Caco-2 (cell line): ENCODE measurements around the gene FBXL19. TPM values are rescaled to one million over a fixed set of nuclear protein-coding genes. Genes with fewer than 3 reads are reported as not detected.

Experiments used
- BruUV-seq: library from RNA; stranded (reverse); fragments of 400-500 nt; replicated peaks from 2 replicates; lab custom pipeline; 2021; lab: Mats Ljungman, UMichigan
- CTCF ChIA-PET: fragments of 300-600 bp; sonication (Branson Sonifier 250); formaldehyde crosslinking; loops from one replicate; lab custom pipeline; 2022; ENCODE audit warnings: antibody characterized with exemption; lab: Charles Lee
- POLR2A ChIA-PET: fragments of 300-600 bp; sonication (Branson Sonifier 250); formaldehyde crosslinking; loops from one replicate; lab custom pipeline; 2022; ENCODE audit warnings: antibody characterized with exemption; lab: Charles Lee
- DNase-seq, 2 experiments: peaks; one replicate each; pipeline versions ENCODE4 v3.0.0 to v3.0.0-alpha.2; 2020 to 2022
- H3K27me3 ChIP-seq: replicated peaks from 2 replicates; pipeline ENCODE4 v1.6.0; 2011; ENCODE audit warnings: low read length; ENCODE audit not compliant: control insufficient read depth, insufficient read depth
- H3K36me3 ChIP-seq: 2 replicates; pipeline ENCODE4 v1.5.1; 2011; ENCODE audit warnings: low read length; ENCODE audit not compliant: control insufficient read depth, insufficient read depth
- H3K4me1 ChIP-seq: fragments of 250-450 bp; sonication (Bioruptor Pico); 2 replicates; pipeline ENCODE4 v1.5.1; 2020; ENCODE audit warnings: mild to moderate bottlenecking
- H3K4me3 ChIP-seq: 2 replicates; pipeline ENCODE4 v1.5.1; 2011; ENCODE audit warnings: low read depth, mild to moderate bottlenecking, control low read depth, low read length
- H3K9me3 ChIP-seq: fragments of 250-450 bp; sonication (Bioruptor Pico); 2 replicates; pipeline ENCODE4 v1.5.1; 2020; ENCODE audit warnings: mild to moderate bottlenecking, moderate library complexity
- H3K27ac Mint-ChIP-seq: one replicate; pipeline ENCODE4 v1.8.0; 2022; ENCODE audit warnings: mixed read lengths; ENCODE audit not compliant: unreplicated experiment
- H3K27me3 Mint-ChIP-seq: one replicate; pipeline ENCODE4 v1.8.0; 2022; ENCODE audit warnings: mixed read lengths; ENCODE audit not compliant: insufficient read depth, unreplicated experiment
- H3K36me3 Mint-ChIP-seq: one replicate; pipeline ENCODE4 v1.8.0; 2022; ENCODE audit warnings: mild to moderate bottlenecking, mixed read lengths; ENCODE audit not compliant: insufficient read depth, unreplicated experiment
- H3K4me1 Mint-ChIP-seq: one replicate; pipeline ENCODE4 v1.8.0; 2022; ENCODE audit warnings: low read depth, mixed read lengths; ENCODE audit not compliant: unreplicated experiment
- H3K4me3 Mint-ChIP-seq: one replicate; pipeline ENCODE4 v1.8.0; 2022; ENCODE audit warnings: mild to moderate bottlenecking, moderate library complexity, mixed read lengths; ENCODE audit not compliant: unreplicated experiment
- H3K9me3 Mint-ChIP-seq: one replicate; pipeline ENCODE4 v1.8.0; 2022; ENCODE audit warnings: mixed read lengths; ENCODE audit not compliant: unreplicated experiment
- CTCF ChIP-seq, 2 experiments: fragments of 200-600 bp in 1 of 2; IDR thresholded peaks; 1 replicate in 1 of 2; 2 replicates in 1 of 2; pipeline versions ENCODE4 v1.5.1 to v1.8.0; 2011 to 2022; ENCODE audit warnings: antibody characterized with exemption in 1 of 2, control low read depth in 1 of 2, inconsistent platforms in 1 of 2, low read depth in 1 of 2, low read length in 1 of 2, mild to moderate bottlenecking in 1 of 2, moderate library complexity in 1 of 2; ENCODE audit not compliant: insufficient read depth in 1 of 2, severe bottlenecking in 1 of 2, unreplicated experiment in 1 of 2
- intact Hi-C: fragments of 100-400 bp; cut with micrococcal nuclease; formaldehyde crosslinking; loops from one replicate; pipeline ENCODE4 v1.10.0; 2022; ENCODE audit not compliant: unreplicated experiment
- microRNA-seq: library from miRNA; unstranded; fragments of <30 nt; microRNA quantifications from one replicate; pipeline ENCODE4 v1.2.0, GENCODE V29; 2022
- total RNA-seq: library from RNA; stranded (reverse); gene quantifications from 2 replicates; pipeline ENCODE4 v1.2.3, GENCODE V29; 2022

Gene FBXL19
- total RNA-seq, 1 experiment from 2014 or later, result 20.2 TPM

GRCh38 chr16:30997725-30998711 lies 74.6 kb downstream of the FBXL19 start:
- H3K4me3 ChIP-seq, result no peak overlapping the region
- no TSS peak for BruUV-seq
- H3K9me3 ChIP-seq, result no peaks in the 10 kb centered on the region
- ChIA-PET CTCF (interaction anchor here (1.0 to 1.6 kb wide), 2 partner anchors 13 to 153 kb away, joined by 3 to 5 read pairs; partner anchors contain the start of gene HSD3B7), POLR2A (interaction anchor here (1.1 kb wide), 1 partner anchor 120 kb away, joined by 3 read pairs; no protein-coding TSS in a partner anchor)
- peaks cover 24% of the 10 kb centered on the region for H3K4me1 ChIP-seq
- H3K36me3 Mint-ChIP-seq, result no peaks in the 10 kb centered on the region
- no peaks in the 10 kb centered on the region for H3K36me3 ChIP-seq
- no peaks in the 10 kb centered on the region for H3K27me3 ChIP-seq
- intact Hi-C loops, result no loop called here
- no peak for TF ChIP-seq CTCF (IDR thresholded peaks at IDR 0.05; ENCODE audit: insufficient read depth in 1 of 2, low read depth in 1 of 2, low read length in 1 of 2, severe bottlenecking in 1 of 2, unreplicated experiment in 1 of 2)
- H3K4me3 Mint-ChIP-seq, result peak overlapping the region; percentile 83
- no peaks in the 10 kb centered on the region for H3K27me3 Mint-ChIP-seq
- no peak overlapping the region for H3K27ac Mint-ChIP-seq
- no peaks in the 10 kb centered on the region for H3K9me3 Mint-ChIP-seq
- DNase-seq, result no peak
- peaks cover 14% of the 10 kb centered on the region for H3K4me1 Mint-ChIP-seq

Small RNAs within 50 kb of the gene (microRNA-seq; reads per million reads assigned to microRNA genes)
- gene MIR4519 (not detected), gene MIR762 (0.56 reads per million)

Other genes starting within 250 kb of the FBXL19 start
- 56.1 and 57.4 TPM in 2 replicates for gene SRCAP, start 224.4 kb upstream of the FBXL19 start, total RNA-seq
- 40.8 and 48.6 TPM in 2 replicates for gene PHKG2, start 175.1 kb upstream of the FBXL19 start, total RNA-seq
- gene CFAP119, start 161.5 kb upstream of the FBXL19 start, total RNA-seq, result 4.0 and 4.5 TPM in 2 replicates
- gene RNF40, start 161.2 kb upstream of the FBXL19 start, total RNA-seq, result 94.0 and 97.6 TPM in 2 replicates
- 18.9 and 20.6 TPM in 2 replicates for gene ZNF629, start 136.4 kb upstream of the FBXL19 start, total RNA-seq
- 15.1 and 17.7 TPM in 2 replicates for gene BCL7C, start 29.5 kb upstream of the FBXL19 start, total RNA-seq
- 1.8 and 2.4 TPM in 2 replicates for gene CTF1, start 27.0 kb upstream of the FBXL19 start, total RNA-seq
- 4.7 TPM in 2 replicates for gene ORAI3, start 25.5 kb downstream of the FBXL19 start, total RNA-seq
- gene SETD1A, start 34.2 kb downstream of the FBXL19 start, total RNA-seq, result 21.5 and 26.3 TPM in 2 replicates
- 1.3 and 2.4 TPM in 2 replicates for gene HSD3B7, start 61.6 kb downstream of the FBXL19 start, total RNA-seq
- 0.46 and 0.77 TPM in 2 replicates for gene STX1B, start 87.1 kb downstream of the FBXL19 start, total RNA-seq
- gene STX4, start 110.0 kb downstream of the FBXL19 start, total RNA-seq, result 27.9 and 29.2 TPM in 2 replicates
- 8.7 and 10.8 TPM in 2 replicates for gene ZNF668, start 150.7 kb downstream of the FBXL19 start, total RNA-seq
- 17.2 and 18.1 TPM in 2 replicates for gene ZNF646, start 150.8 kb downstream of the FBXL19 start, total RNA-seq
- 1.8 and 2.1 TPM in 2 replicates for gene PRSS53, start 165.4 kb downstream of the FBXL19 start, total RNA-seq
- 61.3 and 61.4 TPM in 2 replicates for gene VKORC1, start 171.2 kb downstream of the FBXL19 start, total RNA-seq
- gene BCKDK, start 184.8 kb downstream of the FBXL19 start, total RNA-seq, result 30.5 and 34.1 TPM in 2 replicates
- 46.2 and 50.2 TPM in 2 replicates for gene KAT8, start 194.1 kb downstream of the FBXL19 start, total RNA-seq
- 237 and 271 TPM in 2 replicates for gene PRSS8, start 212.2 kb downstream of the FBXL19 start, total RNA-seq
- 1.4 and 1.6 TPM in 2 replicates for gene PRSS36, start 226.5 kb downstream of the FBXL19 start, total RNA-seq